Activated CD8-positive, alpha-beta memory T cell treated with anti-CD3 and anti-CD28 coated beads for 36 hours (primary cell): ENCODE results near the gene TNS3. TPM values are rescaled to one million over a fixed set of nuclear protein-coding genes. Genes with fewer than 3 reads are reported as not detected.

Source experiments
- CTCF ChIA-PET: fragments of 350-600 bp; sonication (Branson Sonifier 250); formaldehyde crosslinking; loops from one replicate; lab custom pipeline; 2021; ENCODE audit warnings: antibody characterized with exemption; lab: Charles Lee
- POLR2A ChIA-PET: fragments of 350-600 bp; sonication (Branson Sonifier 250); formaldehyde crosslinking; loops from one replicate; lab custom pipeline; 2021; ENCODE audit warnings: antibody characterized with exemption; lab: Charles Lee
- total RNA-seq, 2 experiments: library from RNA; stranded (reverse); gene quantifications; one replicate each; pipeline ENCODE4 v1.2.3, GENCODE V29; 2021

Gene TNS3
- total RNA-seq, 2 experiments from 2014 or later = 1.4 to 2.0 TPM

- CTCF ChIA-PET = no interaction called here
These were observed 47.4 kb downstream of the TNS3 start for GRCh38 chr7:47534322-47535034.

GRCh38 chr7:47531584-47532492, 50.1 kb downstream of the TNS3 start:
- ChIA-PET POLR2A (no interaction called here), CTCF (no interaction called here)

More at GRCh38 chr7:47534322-47535034, 47.4 kb downstream of the TNS3 start:
- POLR2A ChIA-PET = no interaction called here

- POLR2A ChIA-PET = no interaction called here
These were observed 51.9 kb downstream of the TNS3 start for GRCh38 chr7:47529826-47530555.

GRCh38 chr7:47529405-47529804, 52.5 kb downstream of the TNS3 start:
- CTCF ChIA-PET = no interaction called here
- POLR2A ChIA-PET = no interaction called here

More at GRCh38 chr7:47529826-47530555, 51.9 kb downstream of the TNS3 start:
- CTCF ChIA-PET = no interaction called here

DNA sequence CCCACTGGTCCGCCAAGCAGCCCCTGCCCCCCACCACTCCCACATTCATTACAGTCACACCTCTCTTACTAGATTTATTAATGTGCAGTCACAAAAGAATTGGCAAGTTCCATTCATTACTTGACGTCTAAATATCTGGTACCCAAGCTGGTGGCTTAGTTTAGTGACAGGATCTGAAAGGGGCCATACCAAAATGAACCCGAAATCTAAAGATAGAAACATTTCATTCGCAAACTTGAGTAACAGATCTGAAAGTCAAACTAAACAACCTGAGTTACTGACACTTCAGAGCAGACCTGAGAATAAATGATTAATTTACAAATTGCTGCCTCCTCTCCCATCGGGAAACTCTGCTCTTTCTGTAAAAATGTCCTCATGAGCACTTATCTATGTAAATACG, 53.4 kb downstream of the TNS3 start:
- POLR2A ChIA-PET = no interaction called here

GRCh38 chr7:47526466-47526865, 55.4 kb downstream of the TNS3 start:
- POLR2A ChIA-PET = no interaction called here
- CTCF ChIA-PET = no interaction called here

More for the DNA sequence above, 53.4 kb downstream of the TNS3 start:
- CTCF ChIA-PET = no interaction called here

- CTCF ChIA-PET = no interaction called here
- POLR2A ChIA-PET = no interaction called here
These were observed 56.8 kb downstream of the TNS3 start for GRCh38 chr7:47525066-47525623.

DNA sequence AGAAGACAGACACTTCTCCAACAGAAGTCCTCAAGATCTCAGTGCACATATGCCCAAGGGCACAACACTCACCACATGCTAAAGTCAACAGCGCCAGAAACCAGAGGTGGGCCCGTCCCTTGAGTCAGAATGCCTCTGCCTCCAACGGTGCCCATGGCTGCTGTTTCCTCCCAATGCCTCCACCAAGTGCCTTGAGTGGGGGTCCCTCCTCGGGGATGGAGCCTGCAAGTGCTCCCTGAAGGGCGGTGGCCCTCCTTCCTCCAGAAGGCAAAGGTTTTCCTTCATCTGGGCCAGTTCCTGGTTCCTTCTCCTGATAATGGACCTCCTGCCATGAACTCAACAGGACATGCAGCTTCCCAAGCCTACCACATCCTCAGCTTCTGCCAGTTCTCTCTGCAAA, 58.5 kb downstream of the TNS3 start:
- CTCF ChIA-PET = no interaction called here
- POLR2A ChIA-PET = no interaction called here

DNA sequence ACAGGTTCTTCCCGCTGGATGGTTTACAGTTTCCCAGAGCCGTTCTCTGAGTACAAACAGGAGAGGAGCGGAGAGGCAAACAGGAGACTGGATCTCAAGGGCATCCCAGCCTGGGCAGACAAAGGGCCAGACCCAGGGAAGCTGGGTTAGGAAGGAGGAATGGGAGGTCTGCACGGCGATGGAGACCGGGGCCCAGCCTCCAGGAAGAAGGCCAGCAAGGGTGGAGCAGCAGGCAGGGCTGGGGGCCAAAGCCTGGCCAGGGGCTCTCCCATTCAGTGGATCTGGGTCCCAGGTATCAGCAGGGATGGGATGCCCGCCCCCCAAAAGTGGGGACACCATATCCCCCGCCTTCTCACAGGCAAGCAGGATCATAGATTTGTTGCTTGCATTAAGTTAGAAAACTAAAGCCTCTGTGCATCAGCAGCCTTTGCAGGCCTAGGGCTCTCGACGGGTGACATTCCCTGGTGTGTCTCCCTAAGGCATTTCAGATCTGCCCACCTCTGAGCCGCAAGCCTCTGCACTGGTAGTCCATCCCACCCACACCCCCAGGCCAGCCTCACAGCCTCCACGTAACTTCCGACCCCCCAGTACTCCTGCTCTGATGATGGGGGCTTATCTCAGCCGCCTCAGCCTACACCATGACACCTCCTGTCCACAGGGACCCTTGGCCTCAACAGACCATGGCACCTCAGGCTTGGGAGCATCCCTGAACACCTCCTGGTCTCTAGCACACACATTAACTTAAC, 59.9 kb downstream of the TNS3 start:
- ChIA-PET CTCF (no interaction called here), POLR2A (no interaction called here)

GRCh38 chr7:47521011-47521795, 60.7 kb downstream of the TNS3 start:
- ChIA-PET POLR2A (no interaction called here), CTCF (no interaction called here)

GRCh38 chr7:47520406-47520805, 61.5 kb downstream of the TNS3 start:
- POLR2A ChIA-PET = no interaction called here
- CTCF ChIA-PET = no interaction called here

- POLR2A ChIA-PET = no interaction called here
- CTCF ChIA-PET = no interaction called here
These were observed 63.1 kb downstream of the TNS3 start for GRCh38 chr7:47518827-47519226.

- POLR2A ChIA-PET = no interaction called here
- CTCF ChIA-PET = no interaction called here
These were observed 64.0 kb downstream of the TNS3 start for GRCh38 chr7:47517821-47518480.

DNA sequence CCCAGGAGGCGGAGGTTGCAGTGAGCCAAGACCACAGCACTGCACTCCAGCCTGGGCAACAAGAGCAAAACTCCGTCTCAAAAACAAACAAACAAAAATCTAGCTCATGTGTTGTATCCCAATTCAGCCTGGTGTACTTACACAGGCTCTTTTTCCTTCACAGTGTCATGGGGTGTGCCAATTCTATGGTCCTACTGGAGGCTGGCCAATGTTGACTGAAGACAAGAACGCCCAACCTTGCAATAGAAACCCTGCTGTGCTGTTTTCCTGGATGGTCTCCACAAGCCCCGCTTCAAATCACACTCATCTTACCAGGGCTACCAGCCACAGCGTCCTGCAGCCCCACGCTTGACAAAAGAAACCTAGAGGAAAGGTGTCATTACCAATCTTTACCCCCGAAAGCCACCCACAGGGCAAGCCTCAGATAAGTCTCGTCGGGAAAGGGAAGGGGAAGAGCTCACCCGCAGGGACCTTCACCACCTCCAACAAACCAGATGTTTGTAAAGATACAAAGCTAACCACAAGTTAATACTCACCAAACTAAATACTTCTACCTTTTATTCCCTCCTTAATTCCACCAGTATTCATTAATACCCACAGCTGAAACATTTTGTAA, 64.8 kb downstream of the TNS3 start:
- ChIA-PET CTCF (no interaction called here), POLR2A (no interaction called here)

DNA sequence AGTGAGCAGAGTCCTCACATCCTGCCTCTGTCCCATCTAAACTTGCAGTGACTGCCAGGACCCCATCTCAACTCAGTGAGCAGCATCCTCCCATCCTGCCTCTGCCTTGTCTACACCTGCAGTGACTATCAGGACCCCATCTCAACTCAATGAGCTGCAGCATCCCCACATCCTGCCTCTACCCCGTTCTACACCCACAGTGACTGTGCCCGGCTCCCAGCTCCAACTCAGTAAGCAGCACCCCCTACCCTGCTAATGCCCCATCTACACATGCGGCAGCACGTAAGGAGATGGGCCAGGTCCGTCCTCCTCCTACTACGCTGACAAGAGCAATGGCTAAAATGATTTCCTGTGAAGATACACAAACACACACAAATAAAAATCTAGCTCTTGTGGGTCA, 65.5 kb downstream of the TNS3 start:
- POLR2A ChIA-PET = no interaction called here

DNA sequence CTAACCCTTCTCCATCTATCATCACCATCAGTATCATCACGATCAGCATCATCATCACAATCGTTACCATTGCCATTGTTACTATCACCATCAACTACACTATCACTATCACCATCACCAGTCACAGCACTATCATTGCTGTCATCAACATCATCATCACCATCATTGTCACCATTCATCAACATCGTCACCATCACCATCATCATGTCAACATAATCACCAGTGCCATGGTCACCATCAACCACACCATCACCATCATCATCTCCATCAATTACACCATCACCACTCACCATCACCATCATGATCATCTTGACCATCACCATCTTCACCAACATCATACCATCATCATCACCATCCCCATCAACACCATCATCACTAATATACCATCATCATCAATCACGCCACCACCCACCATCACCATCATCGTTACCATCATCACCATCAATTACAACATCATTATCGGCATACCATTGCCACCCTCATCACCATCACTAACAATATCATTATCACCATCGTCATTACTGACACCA, 66.5 kb downstream of the TNS3 start:
- ChIA-PET POLR2A (no interaction called here), CTCF (no interaction called here)

More for the DNA sequence above, 65.5 kb downstream of the TNS3 start:
- CTCF ChIA-PET = no interaction called here

- ChIA-PET CTCF (no interaction called here), POLR2A (no interaction called here)
These were observed 67.1 kb downstream of the TNS3 start for GRCh38 chr7:47514818-47515217.
